SJCRH30 (cell line): ENCODE data around the gene PDGFD. TPM values are rescaled to one million over a fixed set of nuclear protein-coding genes. Genes with fewer than 3 reads are reported as not detected.

Experiments used
- DNase-seq, 2 experiments: peaks; one replicate each; pipeline ENCODE4 v3.0.0-alpha.2; 2015 to 2020
- H3K27ac ChIP-seq: fragments of 250-450 bp; sonication (Bioruptor Pico); 2 replicates; pipeline ENCODE4 v1.5.1; 2020; ENCODE audit warnings: mild to moderate bottlenecking, moderate library complexity
- H3K27me3 ChIP-seq: fragments of 250-450 bp; sonication (Bioruptor Pico); 2 replicates; pipeline ENCODE4 v1.5.1; 2020; ENCODE audit warnings: mild to moderate bottlenecking, moderate library complexity
- H3K36me3 ChIP-seq: fragments of 250-450 bp; sonication (Bioruptor Pico); 2 replicates; pipeline ENCODE4 v1.5.1; 2020; ENCODE audit warnings: mild to moderate bottlenecking, moderate library complexity
- H3K4me1 ChIP-seq: fragments of 250-450 bp; sonication (Bioruptor Pico); 2 replicates; pipeline ENCODE4 v1.5.1; 2020; ENCODE audit warnings: mild to moderate bottlenecking, moderate library complexity
- H3K4me3 ChIP-seq: fragments of 250-450 bp; sonication (Bioruptor Pico); 2 replicates; pipeline ENCODE4 v1.5.1; 2020; ENCODE audit warnings: mild to moderate bottlenecking, moderate library complexity
- H3K9me3 ChIP-seq: fragments of 250-450 bp; sonication (Bioruptor Pico); replicated peaks from 2 replicates; pipeline ENCODE4 v1.5.1; 2020; ENCODE audit warnings: mild to moderate bottlenecking, moderate library complexity
- total RNA-seq: library from RNA; depleted of rRNA; stranded (reverse); fragments of >200 nt; shearing (Covaris generic); gene quantifications from 2 replicates; pipeline ENCODE4 v1.2.3, GENCODE V29; 2014

Gene PDGFD
- total RNA-seq, 1 experiment from 2014 or later: 15.2 TPM

DNA sequence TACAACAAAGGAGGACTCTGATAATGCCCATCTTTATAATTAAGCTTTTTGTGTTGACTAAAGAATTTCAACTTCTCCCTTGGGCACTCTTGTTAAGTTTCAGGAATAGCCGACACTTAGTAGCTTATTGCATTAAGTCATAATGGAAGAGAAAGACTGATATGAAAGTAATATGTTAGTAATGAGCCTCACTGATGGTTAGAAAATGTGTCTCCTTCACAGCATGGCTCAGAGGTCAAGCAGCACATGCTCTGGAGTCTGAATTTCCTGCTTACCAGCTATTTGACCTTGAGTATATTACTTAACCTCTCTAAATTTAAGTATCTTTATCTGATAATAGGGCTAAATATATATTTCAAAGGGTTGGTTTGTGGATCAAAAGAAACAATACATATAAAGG lies 39.0 kb downstream of the PDGFD start:
- no peak for DNase-seq
- no peaks in the 10 kb centered on the region for H3K36me3 ChIP-seq
- no peaks in the 10 kb centered on the region for H3K9me3 ChIP-seq
- H3K4me1 ChIP-seq: peaks cover 27% of the 10 kb centered on the region
- no peak overlapping the region for H3K27ac ChIP-seq
- H3K27me3 ChIP-seq: no peaks in the 10 kb centered on the region
- no peak overlapping the region for H3K4me3 ChIP-seq

DNA sequence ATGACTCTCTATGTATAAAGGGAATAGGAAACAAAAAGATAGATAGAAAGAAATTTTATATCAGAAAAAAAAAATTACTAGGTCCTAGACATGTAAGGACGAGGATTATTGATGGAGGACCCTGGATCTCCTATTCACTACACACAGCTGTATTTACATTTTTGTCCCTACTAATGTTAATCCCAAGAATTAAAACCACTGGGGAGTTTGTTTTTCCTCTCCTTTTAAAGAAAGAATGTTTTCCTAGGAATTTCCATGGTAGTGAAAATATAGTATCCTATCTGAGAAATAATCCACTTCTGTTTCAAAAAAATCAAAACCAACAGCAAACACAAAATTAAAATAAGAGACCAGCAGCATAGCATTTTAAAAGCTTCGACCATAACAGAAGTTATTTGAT lies 41.1 kb downstream of the PDGFD start:
- peak overlapping the region; percentile 92 for H3K27ac ChIP-seq
- H3K9me3 ChIP-seq: no peaks in the 10 kb centered on the region
- peak in 1 of 2 experiments; percentile 24 for DNase-seq
- peaks cover 28% of the 10 kb centered on the region for H3K4me1 ChIP-seq
- H3K27me3 ChIP-seq: no peaks in the 10 kb centered on the region
- H3K4me3 ChIP-seq: no peak overlapping the region
- no peaks in the 10 kb centered on the region for H3K36me3 ChIP-seq

DNA sequence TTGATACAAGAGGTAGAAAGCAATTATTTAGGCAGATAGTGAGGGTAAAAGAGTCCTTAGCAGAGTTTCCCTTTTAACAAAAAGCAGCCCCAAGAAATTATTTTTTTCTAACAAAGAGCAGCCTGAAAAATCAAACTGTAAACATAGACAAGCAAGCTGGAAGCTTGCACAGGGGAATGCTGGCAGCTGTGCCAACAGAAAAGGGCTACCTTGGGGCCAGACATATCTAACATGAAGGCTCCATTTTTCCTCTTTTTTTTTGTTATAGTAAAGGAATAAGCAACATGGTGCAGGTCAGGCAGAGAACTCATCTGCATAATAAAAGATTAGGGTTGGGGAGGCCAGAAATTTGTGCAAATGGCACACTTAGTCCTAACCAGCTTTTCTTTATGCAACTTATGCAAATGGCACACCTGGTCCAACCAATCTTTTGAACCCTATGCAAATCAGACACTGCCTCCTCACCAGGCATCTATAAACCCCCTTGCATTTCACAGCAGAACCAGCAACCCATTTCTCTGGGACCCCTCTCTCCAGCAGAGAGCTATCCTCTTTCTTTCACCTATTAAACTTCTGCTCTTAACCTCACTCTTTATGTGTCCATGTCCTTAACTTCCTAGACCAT lies 41.8 kb downstream of the PDGFD start:
- H3K36me3 ChIP-seq: no peaks in the 10 kb centered on the region
- no peak overlapping the region for H3K4me3 ChIP-seq
- no peaks in the 10 kb centered on the region for H3K27me3 ChIP-seq
- H3K9me3 ChIP-seq: no peaks in the 10 kb centered on the region
- peaks cover 28% of the 10 kb centered on the region for H3K4me1 ChIP-seq
- peak overlapping the region; percentile 92 for H3K27ac ChIP-seq
- DNase-seq: peak; percentile 51 to 65

DNA sequence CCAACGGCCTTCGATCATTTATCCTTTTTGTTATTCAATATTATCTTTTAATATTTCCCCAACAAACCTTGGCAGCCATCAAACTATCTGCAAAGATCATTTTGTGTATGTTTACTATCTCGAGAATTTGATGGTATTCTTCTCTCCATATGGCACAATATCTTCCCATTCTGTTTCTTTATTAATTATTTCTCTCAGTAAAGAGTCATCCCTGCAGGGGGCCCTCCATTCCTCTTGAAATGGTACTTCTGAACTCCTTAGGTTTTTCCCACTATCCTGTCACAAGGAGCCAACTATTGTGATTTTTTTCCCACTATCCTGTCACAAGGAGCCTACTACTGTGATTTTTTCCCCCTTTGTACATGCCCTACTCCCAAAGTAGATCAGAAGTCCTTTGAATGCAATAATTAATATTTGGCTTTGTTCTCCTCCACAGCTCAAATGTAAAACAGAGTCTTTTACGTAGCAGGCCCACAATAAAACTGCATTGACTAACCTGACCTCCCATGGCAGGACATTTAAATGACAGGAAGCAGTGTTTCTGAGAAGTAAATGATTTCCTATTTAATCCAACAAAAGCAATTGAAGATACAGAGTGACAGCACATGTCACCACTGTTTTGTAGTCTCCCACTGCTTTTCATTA lies 43.3 kb downstream of the PDGFD start:
- peak; percentile 26 to 59 for DNase-seq

DNA sequence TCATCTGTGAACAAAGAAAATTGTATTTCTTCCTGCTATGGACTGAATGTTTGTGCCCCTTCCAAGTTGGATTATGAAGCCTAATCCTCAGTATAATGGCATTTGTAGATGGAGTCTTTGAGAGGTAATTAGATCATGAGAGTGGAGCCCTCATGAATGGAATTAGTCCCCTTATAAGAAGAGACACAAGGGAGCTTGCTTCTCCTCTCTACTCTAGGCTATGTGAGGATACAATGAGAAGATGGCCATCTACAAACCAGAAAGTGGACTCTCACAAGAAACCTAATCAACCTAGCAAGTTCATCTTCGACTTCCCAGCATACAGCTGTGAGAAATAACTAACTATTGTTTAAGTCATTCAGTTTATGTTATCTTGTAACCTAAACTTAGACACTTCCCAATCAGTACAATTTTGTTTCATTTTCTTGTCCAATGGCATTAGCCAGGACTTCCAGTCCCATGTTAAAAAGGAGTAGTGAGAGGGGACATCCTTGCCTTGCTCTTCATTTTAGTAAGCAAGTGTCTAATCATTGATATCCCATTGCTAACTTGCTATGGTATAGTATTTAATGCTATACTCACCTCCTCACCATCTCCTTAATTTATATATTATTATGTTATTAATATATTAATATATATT lies 45.7 kb downstream of the PDGFD start:
- Histone ChIP-seq H3K4me1 (peaks cover 20% of the 10 kb centered on the region), H3K27ac (no peak overlapping the region), H3K36me3 (no peaks in the 10 kb centered on the region), H3K9me3 (no peaks in the 10 kb centered on the region), H3K27me3 (no peaks in the 10 kb centered on the region), H3K4me3 (no peak overlapping the region)
- DNase-seq: no peak

More for the DNA sequence above, 43.3 kb downstream of the PDGFD start:
- Histone ChIP-seq H3K36me3 (no peaks in the 10 kb centered on the region), H3K27me3 (no peaks in the 10 kb centered on the region), H3K27ac (peak overlapping the region; percentile 92), H3K4me1 (peaks cover 28% of the 10 kb centered on the region), H3K4me3 (no peak overlapping the region), H3K9me3 (no peaks in the 10 kb centered on the region)

DNA sequence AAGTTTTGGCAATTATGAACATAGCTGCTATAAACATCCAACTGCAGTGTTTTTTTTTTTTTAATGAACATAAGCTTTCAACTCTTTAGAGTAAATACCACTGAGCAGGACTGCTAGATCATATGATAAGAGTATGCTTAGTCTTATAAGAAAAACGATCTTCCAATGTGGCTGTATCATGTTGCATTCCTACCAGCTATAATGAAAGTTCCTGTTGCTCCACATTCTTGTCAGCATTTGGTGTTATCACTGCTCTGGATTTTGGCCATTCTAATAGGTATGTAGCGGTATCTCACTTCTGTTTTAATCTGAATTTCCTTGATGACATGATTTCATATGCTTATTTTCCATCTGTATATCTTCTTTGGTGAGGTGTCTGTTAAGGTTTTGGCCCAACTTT lies 50.4 kb downstream of the PDGFD start:
- DNase-seq: no peak
- no peak overlapping the region for H3K4me3 ChIP-seq
- H3K27me3 ChIP-seq: no peaks in the 10 kb centered on the region
- H3K4me1 ChIP-seq: 0 out of 2 replicates have a peak, but pooled peaks cover 2% of the 10 kb centered on the region
- H3K36me3 ChIP-seq: no peaks in the 10 kb centered on the region
- no peak overlapping the region for H3K27ac ChIP-seq
- H3K9me3 ChIP-seq: no peaks in the 10 kb centered on the region

DNA sequence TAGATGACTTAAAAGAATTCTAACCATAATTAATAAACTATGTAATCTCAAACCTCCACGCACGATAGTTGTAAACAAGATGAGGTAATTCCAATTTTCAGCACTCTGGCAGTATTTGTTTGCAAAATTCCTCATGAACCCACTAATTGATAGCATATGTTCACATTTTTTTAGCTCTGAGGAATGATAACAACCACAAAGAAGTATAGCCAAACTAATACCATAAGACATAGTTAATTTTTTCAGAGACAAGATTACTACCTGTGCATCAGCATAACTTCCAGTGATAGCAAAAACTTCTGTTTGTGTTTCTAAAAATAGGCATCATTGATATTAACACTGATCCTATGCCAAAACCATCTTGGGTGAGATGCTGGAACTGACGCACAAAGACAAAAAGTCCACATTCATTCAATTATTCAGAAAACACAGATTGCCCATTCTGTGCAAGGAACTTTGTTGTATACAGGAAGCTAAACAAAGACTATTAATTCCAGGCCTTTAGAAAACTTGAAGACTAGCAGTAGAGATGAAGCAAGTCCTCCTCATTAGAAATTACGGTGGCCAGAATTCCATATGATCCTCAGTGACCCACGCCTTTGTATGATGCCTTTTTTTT lies 57.7 kb downstream of the PDGFD start:
- H3K36me3 ChIP-seq: no peaks in the 10 kb centered on the region
- no peaks in the 10 kb centered on the region for H3K9me3 ChIP-seq
- H3K27me3 ChIP-seq: no peaks in the 10 kb centered on the region
- H3K27ac ChIP-seq: peak overlapping the region; percentile 32
- H3K4me1 ChIP-seq: peaks cover 27% of the 10 kb centered on the region
- no peak overlapping the region for H3K4me3 ChIP-seq
- no peak for DNase-seq

DNA sequence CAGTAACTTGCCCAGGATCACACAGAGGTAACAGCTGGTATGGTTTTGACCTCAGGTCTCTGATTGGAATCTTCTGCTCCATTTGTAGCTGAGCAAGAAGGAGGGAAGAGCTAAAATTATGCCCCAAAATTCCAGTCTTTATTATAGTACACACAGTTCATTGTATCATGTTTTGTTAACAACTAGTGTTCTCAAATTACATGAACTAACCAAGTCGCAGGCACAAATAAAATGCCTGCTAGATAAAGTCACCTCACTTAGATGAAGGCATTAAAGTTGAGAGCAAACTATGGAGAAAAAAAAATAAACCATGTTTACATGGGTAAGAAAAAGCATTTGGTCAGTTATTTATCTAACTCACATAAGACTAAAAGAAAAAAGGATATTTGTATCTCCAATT lies 58.8 kb downstream of the PDGFD start:
- H3K36me3 ChIP-seq: no peaks in the 10 kb centered on the region
- H3K27ac ChIP-seq: peak overlapping the region; percentile 32
- no peak overlapping the region for H3K4me3 ChIP-seq
- peak; percentile 8 to 42 for DNase-seq
- no peaks in the 10 kb centered on the region for H3K9me3 ChIP-seq
- H3K4me1 ChIP-seq: peaks cover 25% of the 10 kb centered on the region
- no peaks in the 10 kb centered on the region for H3K27me3 ChIP-seq

DNA sequence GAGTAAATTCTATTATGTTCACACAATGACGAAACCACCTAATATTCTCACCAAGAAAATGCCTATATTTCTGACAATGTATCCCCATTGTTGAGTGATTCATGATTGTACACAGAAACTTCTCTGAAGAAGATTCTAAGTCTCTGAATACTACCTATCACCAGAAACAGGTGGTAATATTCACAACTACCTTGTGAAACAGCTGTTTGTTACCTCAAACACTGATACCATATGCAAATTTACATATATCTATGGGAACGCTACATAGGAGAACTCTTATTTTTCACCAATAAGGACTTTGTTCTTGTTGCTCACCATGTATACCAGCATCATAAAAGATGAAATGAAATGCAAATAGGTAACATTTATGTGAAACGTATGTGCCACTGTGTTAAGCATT lies 59.3 kb downstream of the PDGFD start:
- no peaks in the 10 kb centered on the region for H3K36me3 ChIP-seq
- peaks cover 25% of the 10 kb centered on the region for H3K4me1 ChIP-seq
- DNase-seq: no peak
- H3K27ac ChIP-seq: peak overlapping the region; percentile 32
- no peak overlapping the region for H3K4me3 ChIP-seq
- H3K27me3 ChIP-seq: no peaks in the 10 kb centered on the region
- no peaks in the 10 kb centered on the region for H3K9me3 ChIP-seq

DNA sequence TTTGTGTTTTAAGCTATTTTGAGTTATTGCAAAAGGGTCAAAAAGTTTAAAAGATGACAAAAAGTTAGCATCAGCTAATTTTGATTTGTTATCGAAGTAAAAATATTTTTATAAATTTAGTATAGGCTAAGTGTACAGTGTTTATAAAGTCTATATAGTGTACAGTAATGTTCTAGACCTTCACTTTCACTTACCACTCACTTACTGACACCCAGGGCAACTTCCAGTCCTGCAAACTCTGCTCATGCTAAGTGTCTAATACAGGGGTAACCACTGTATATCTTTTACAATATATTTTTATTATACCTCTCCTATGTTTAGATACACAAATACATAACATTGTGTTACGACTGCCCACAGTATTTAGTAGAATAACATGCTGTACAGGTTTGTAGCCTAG lies 59.7 kb downstream of the PDGFD start:
- H3K36me3 ChIP-seq: no peaks in the 10 kb centered on the region
- no peak overlapping the region for H3K27ac ChIP-seq
- H3K9me3 ChIP-seq: no peaks in the 10 kb centered on the region
- DNase-seq: no peak
- no peak overlapping the region for H3K4me3 ChIP-seq
- no peaks in the 10 kb centered on the region for H3K27me3 ChIP-seq
- peaks cover 25% of the 10 kb centered on the region for H3K4me1 ChIP-seq

DNA sequence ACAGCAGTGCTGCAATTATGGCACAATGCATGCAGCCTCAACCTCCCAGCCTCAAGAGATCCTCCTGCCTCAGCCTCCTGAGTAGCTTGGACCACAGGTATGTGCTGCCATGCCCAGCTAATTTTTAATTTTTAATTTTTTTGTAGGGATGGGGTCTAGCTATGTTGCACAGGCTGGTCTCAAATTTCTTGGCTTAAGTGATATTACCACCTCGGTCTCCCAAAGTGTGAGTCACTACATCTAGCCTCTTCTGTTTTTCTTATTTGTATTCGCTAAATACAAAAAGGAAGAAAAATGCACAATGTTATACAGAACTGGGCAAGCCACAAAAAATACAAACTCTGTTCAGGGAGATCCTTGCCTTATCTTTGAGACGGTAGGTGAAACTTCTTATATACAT lies 65.4 kb downstream of the PDGFD start:
- Histone ChIP-seq H3K4me1 (no peaks in the 10 kb centered on the region), H3K4me3 (no peak overlapping the region), H3K9me3 (no peaks in the 10 kb centered on the region), H3K27ac (no peak overlapping the region), H3K27me3 (no peaks in the 10 kb centered on the region), H3K36me3 (no peaks in the 10 kb centered on the region)
- DNase-seq: no peak

DNA sequence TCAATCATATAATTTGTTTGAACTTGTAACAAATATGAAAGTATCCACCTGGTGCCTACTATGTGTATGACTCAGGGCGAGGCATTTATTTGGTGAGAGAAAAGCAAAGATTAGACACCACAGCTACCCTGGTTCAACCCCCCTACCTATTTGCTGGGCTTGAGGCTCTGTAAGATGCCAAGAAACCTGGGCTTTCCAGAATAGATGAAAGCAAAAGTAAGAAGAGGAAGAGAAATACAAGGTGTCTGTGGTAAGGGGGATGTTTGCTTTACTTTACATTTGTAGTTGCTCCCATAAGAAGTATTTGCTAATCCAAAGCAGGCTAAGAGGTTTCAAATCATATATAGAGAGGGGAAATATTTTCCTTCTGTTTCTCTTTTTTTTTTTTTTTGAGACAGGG lies 65.8 kb downstream of the PDGFD start:
- Histone ChIP-seq H3K4me1 (no peaks in the 10 kb centered on the region), H3K36me3 (no peaks in the 10 kb centered on the region), H3K9me3 (no peaks in the 10 kb centered on the region), H3K27ac (no peak overlapping the region), H3K27me3 (no peaks in the 10 kb centered on the region), H3K4me3 (no peak overlapping the region)
- no peak for DNase-seq

DNA sequence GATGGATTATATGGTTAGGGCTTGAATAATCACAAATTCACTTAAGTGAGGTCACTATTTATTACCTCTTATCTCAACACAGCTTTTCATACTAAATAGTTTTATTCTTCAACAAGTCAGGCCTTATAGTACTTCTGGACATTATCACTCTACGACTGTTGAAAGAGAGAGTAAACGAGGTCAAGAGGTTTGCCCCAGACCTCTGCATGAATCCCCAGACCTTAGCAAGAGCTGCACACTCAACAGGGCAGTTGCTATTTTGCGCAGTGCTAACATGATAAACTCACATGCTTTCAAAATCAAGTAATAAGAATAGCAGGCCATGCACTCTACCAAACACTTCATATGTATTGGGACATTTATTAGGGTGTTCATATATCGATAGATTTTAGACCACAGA lies 67.0 kb downstream of the PDGFD start:
- Histone ChIP-seq H3K36me3 (no peaks in the 10 kb centered on the region), H3K9me3 (no peaks in the 10 kb centered on the region), H3K27ac (no peak overlapping the region), H3K4me3 (no peak overlapping the region), H3K4me1 (peaks cover 8% of the 10 kb centered on the region), H3K27me3 (no peaks in the 10 kb centered on the region)
- no peak for DNase-seq

DNA sequence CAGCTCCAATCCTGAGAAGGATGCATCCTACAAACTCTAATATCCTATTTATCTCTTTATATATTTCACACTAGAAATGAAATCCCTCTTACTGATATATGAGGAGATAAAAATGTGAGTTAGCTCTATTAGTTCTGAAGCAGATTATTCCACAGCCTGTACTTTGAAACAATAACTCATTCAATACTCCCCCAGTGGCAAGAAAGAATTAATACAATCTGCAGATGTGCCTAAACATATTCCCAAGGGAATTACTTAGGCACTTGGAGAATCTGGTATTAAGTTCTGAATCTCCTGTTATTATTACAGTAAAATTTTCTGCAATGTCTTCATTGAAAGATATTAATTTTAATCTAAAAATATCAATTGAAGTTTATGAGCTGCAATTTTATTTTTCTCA lies 68.2 kb downstream of the PDGFD start:
- DNase-seq: peak in 1 of 2 experiments; percentile 19
- Histone ChIP-seq H3K4me3 (no peak overlapping the region), H3K27me3 (no peaks in the 10 kb centered on the region), H3K9me3 (no peaks in the 10 kb centered on the region), H3K4me1 (peaks cover 17% of the 10 kb centered on the region), H3K36me3 (no peaks in the 10 kb centered on the region), H3K27ac (no peak overlapping the region)

DNA sequence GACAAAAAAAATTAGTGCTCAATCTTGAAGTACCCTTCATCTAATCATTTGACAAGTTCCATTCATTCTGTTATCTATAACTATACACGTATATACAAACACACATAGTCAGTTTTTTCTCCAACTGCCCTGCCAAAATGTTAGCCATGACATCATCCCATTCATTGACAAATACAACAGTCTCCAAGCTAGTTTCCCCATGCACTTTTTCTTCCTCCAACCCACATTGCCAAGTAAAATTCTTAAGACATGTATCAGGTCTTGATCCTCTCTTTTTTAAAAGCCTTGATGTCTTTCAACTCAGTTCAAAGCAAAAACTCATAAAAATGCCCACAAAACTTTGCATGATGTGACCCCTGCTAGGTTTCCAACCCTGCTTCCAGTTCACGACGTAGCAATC lies 69.4 kb downstream of the PDGFD start:
- Histone ChIP-seq H3K4me1 (peaks cover 17% of the 10 kb centered on the region), H3K36me3 (no peaks in the 10 kb centered on the region), H3K4me3 (no peak overlapping the region), H3K27ac (no peak overlapping the region), H3K9me3 (no peaks in the 10 kb centered on the region), H3K27me3 (no peaks in the 10 kb centered on the region)
- no peak for DNase-seq
